Upper lobe of left lung (tissue), 6 donors: Measurements from ENCODE around the gene TRAF3. TPM values are rescaled to one million over a fixed set of nuclear protein-coding genes. Genes with fewer than 3 reads are reported as not detected.

ENCODE experiments used
- ATAC-seq, 2 donors: fragments of 200-7000 bp; cut with Tn5 transposase; one replicate each; pipeline ENCODE4 v1.9.1; 2022; ENCODE audit warnings: mild to moderate bottlenecking in 2 of 2, moderate library complexity in 2 of 2; ENCODE audit not compliant: low FRiP score in 2 of 2
- DNase-seq, 2 donors: peaks; one replicate each; pipeline ENCODE4 v3.0.0-alpha.2; 2019 to 2020
- H3K27ac ChIP-seq, 4 donors: fragments of 200-600 bp; sonication (generic); one replicate each; pipeline ENCODE4 v1.5.1; 2016 to 2019
- H3K27me3 ChIP-seq, 4 donors: fragments of 200-600 bp; sonication (generic); one replicate each; pipeline ENCODE4 v1.5.1; 2017 to 2019
- H3K36me3 ChIP-seq, 4 donors: fragments of 200-600 bp; sonication (generic); one replicate each; pipeline ENCODE4 v1.5.1; 2016 to 2019
- H3K4me1 ChIP-seq, 4 donors: fragments of 200-600 bp; sonication (generic); one replicate each; pipeline ENCODE4 v1.5.1; 2018 to 2019
- H3K4me3 ChIP-seq, 4 donors: fragments of 200-600 bp; sonication (generic); one replicate each; pipeline ENCODE4 v1.5.1; 2017 to 2019; ENCODE audit warnings: mild to moderate bottlenecking in 2 of 4, moderate library complexity in 1 of 4
- H3K9me3 ChIP-seq, 4 donors: fragments of 200-600 bp; sonication (generic); one replicate each; pipeline ENCODE4 v1.5.1; 2018 to 2019
- CTCF ChIP-seq, 6 experiments: fragments of 450-650 bp in 4 of 6; fragments of 200-600 bp in 2 of 6; sonication (generic) in 2 of 6; IDR thresholded peaks; one replicate each; pipeline ENCODE4 v1.5.1; 2016 to 2019; ENCODE audit warnings: antibody characterized with exemption in 6 of 6
- EP300 ChIP-seq, 4 donors: sonication (generic); formaldehyde crosslinking; IDR thresholded peaks; one replicate each; pipeline ENCODE4 v1.5.1; 2017; ENCODE audit warnings: antibody characterized with exemption in 4 of 4, control low read depth in 2 of 4
- POLR2A ChIP-seq, 4 donors: fragments of 450-650 bp; IDR thresholded peaks; one replicate each; pipeline ENCODE4 v1.5.1; 2016 to 2017; ENCODE audit warnings: antibody characterized with exemption in 4 of 4, mild to moderate bottlenecking in 2 of 4
- POLR2AphosphoS5 ChIP-seq, 2 donors: sonication (generic); formaldehyde crosslinking; IDR thresholded peaks; one replicate each; pipeline ENCODE4 v1.5.1; 2017; ENCODE audit warnings: antibody characterized with exemption in 2 of 2
- WGBS, 2 donors: methylation state at CpG; one replicate each; pipeline ENCODE4 v1.1.5; 2017 to 2018; 5-methylcytosine and 5-hydroxymethylcytosine counted together
- total RNA-seq, 6 donors: library from RNA; depleted of rRNA in 4 of 6; stranded (reverse); fragments of >200 nt in 4 of 6; gene quantifications; one replicate each; pipeline versions ENCODE4 v1.1.0 to v1.2.1, GENCODE V29; 2016 to 2021
- donor health status: DM: no; HTN: no; CAD: no; lungs with moderate emphysema.
- donor health status: DM: no; HTN: yes; CAD: no; lungs with severe emphysema.

Gene TRAF3
- total RNA-seq, 6 donors from 2014 or later = 14.7 to 45.4 (median 22.1) TPM

- Histone ChIP-seq H3K4me3 (no peak overlapping the region), H3K9me3 (no peaks in the 10 kb centered on the region), H3K36me3 (peaks cover 11 to 79% (median 57%) of the 10 kb centered on the region in 4 donors), H3K27me3 (no peaks in the 10 kb centered on the region), H3K27ac (no peak overlapping the region), H3K4me1 (peaks cover 0 to 15% (median 7%) of the 10 kb centered on the region in 4 donors)
- 95% methylated on average over 21 to 22 of the region's 22 CpGs for WGBS, 2 donors
- ATAC-seq (no peak), DNase-seq (peak in 1 of 2 donors; percentile 43)
- TF ChIP-seq POLR2A (IDR thresholded peaks at IDR 0.05) (no peak), EP300 (IDR thresholded peaks at IDR 0.05) (no peak), POLR2AphosphoS5 (IDR thresholded peaks at IDR 0.05) (no peak), CTCF (IDR thresholded peaks at IDR 0.05) (no peak)
These were observed 160.3 kb downstream of the TRAF3 start for GRCh38 chr14:102937331-102938175.

- H3K27me3 ChIP-seq = no peaks in the 10 kb centered on the region
- no peak for TF ChIP-seq POLR2AphosphoS5 (IDR thresholded peaks at IDR 0.05)
- no peak for TF ChIP-seq EP300 (IDR thresholded peaks at IDR 0.05)
- no peak for TF ChIP-seq CTCF (IDR thresholded peaks at IDR 0.05)
- no peak for TF ChIP-seq POLR2A (IDR thresholded peaks at IDR 0.05)
- peaks cover 11 to 79% (median 58%) of the 10 kb centered on the region in 4 donors for H3K36me3 ChIP-seq
- WGBS, 2 donors = 94 to 96% methylated on average over 11 to 12 of the region's 12 CpGs
- H3K27ac ChIP-seq = no peak overlapping the region
- no peaks in the 10 kb centered on the region for H3K9me3 ChIP-seq
- peak in 1 of 2 donors; percentile 77 for DNase-seq
- no peak overlapping the region for H3K4me3 ChIP-seq
- ATAC-seq = no peak
- H3K4me1 ChIP-seq = peaks cover 0 to 15% (median 7%) of the 10 kb centered on the region in 4 donors
These were observed 160.9 kb downstream of the TRAF3 start for GRCh38 chr14:102938191-102938590.

GRCh38 chr14:102939329-102939728, 162.1 kb downstream of the TRAF3 start:
- DNase-seq (peak in 1 of 2 donors; percentile 76), ATAC-seq (no peak)
- H3K36me3 ChIP-seq = peaks cover 18 to 79% (median 58%) of the 10 kb centered on the region in 4 donors
- no peaks in the 10 kb centered on the region for H3K27me3 ChIP-seq
- 94 to 96% methylated on average over 16 to 18 of the region's 18 CpGs for WGBS, 2 donors
- H3K9me3 ChIP-seq = no peaks in the 10 kb centered on the region
- peaks cover 0 to 15% (median 7%) of the 10 kb centered on the region in 4 donors for H3K4me1 ChIP-seq
- no peak overlapping the region for H3K4me3 ChIP-seq
- peak overlapping the region in 1 of 4 donors; percentile 56 for H3K27ac ChIP-seq
- TF ChIP-seq POLR2A (IDR thresholded peaks at IDR 0.05) = no peak
- no peak for TF ChIP-seq CTCF (IDR thresholded peaks at IDR 0.05)
- TF ChIP-seq POLR2AphosphoS5 (IDR thresholded peaks at IDR 0.05) = no peak
- TF ChIP-seq EP300 (IDR thresholded peaks at IDR 0.05) = no peak

GRCh38 chr14:102939820-102940561, 162.7 kb downstream of the TRAF3 start:
- H3K27ac ChIP-seq = peak overlapping the region in 2 of 4 donors; percentile 46 to 56

More at GRCh38 chr14:102939820-102940561, 162.7 kb downstream of the TRAF3 start:
- Histone ChIP-seq H3K36me3 (peaks cover 18 to 84% (median 65%) of the 10 kb centered on the region in 4 donors), H3K4me1 (peaks cover 0 to 15% (median 7%) of the 10 kb centered on the region in 4 donors), H3K9me3 (no peaks in the 10 kb centered on the region), H3K4me3 (no peak overlapping the region), H3K27me3 (no peaks in the 10 kb centered on the region)
- ATAC-seq = peak; percentile 42 to 84
- TF ChIP-seq POLR2AphosphoS5 (IDR thresholded peaks at IDR 0.05) (peak in 1 of 2 donors; percentile 2), CTCF (IDR thresholded peaks at IDR 0.05) (no peak), POLR2A (IDR thresholded peaks at IDR 0.05) (no peak), EP300 (IDR thresholded peaks at IDR 0.05) (peak in 1 of 4 donors; percentile 69)
- DNase-seq = peak; percentile 87 to 92
- 86 to 88% methylated on average over 42 to 43 of the region's 43 CpGs for WGBS, 2 donors
